ENCODE results near the gene NKX1-2. TPM values are rescaled to one million over a fixed set of nuclear protein-coding genes. Genes with fewer than 3 reads are reported as not detected.

The NKX1-2 gene
- total RNA-seq, 4 donors from 2014 or later, result 0.59 to 2.3 (median 1.2) TPM

- Histone ChIP-seq H3K4me3 (no peak overlapping the region), H3K27me3 (no peaks in the 10 kb centered on the region), H3K4me1 (peaks cover 0 to 7% (median 0%) of the 10 kb centered on the region in 3 donors), H3K9me3 (no peaks in the 10 kb centered on the region), H3K36me3 (peaks cover 0 to 10% (median 0%) of the 10 kb centered on the region in 3 donors), H3K27ac (no peak overlapping the region)
- WGBS, 2 donors, result 93 to 96% methylated on average over 4 to 10 of the region's 20 CpGs
- intact Hi-C loops (cut with DNase I), result no loop called here
- no peak for DNase-seq
- no peak for TF ChIP-seq CTCF (IDR thresholded peaks at IDR 0.05)
Measured at GRCh38 chr10:124469956-124470484, 20.2 kb upstream of the NKX1-2 start.

GRCh38 chr10:124468624-124469023, 18.8 kb upstream of the NKX1-2 start:
- TF ChIP-seq CTCF (IDR thresholded peaks at IDR 0.05) (no peak), POLR2A (IDR thresholded peaks at IDR 0.05) (no peak)
- Histone ChIP-seq H3K4me1 (peaks cover 0 to 14% (median 0%) of the 10 kb centered on the region in 3 donors), H3K27me3 (no peaks in the 10 kb centered on the region), H3K4me3 (no peak overlapping the region), H3K36me3 (peaks cover 0 to 10% (median 0%) of the 10 kb centered on the region in 3 donors), H3K27ac (no peak overlapping the region), H3K9me3 (no peaks in the 10 kb centered on the region)
- 79% methylated on average over 4 of the region's 13 CpGs; no CpG with 5 or more reads in 1 of the 2 donors for WGBS, 2 donors
- intact Hi-C loops (cut with DNase I), result no loop called here
- no peak for DNase-seq

GRCh38 chr10:124467165-124467564, 17.3 kb upstream of the NKX1-2 start:
- no peaks in the 10 kb centered on the region for H3K9me3 ChIP-seq
- H3K36me3 ChIP-seq, result peaks cover 0 to 10% (median 0%) of the 10 kb centered on the region in 3 donors
- H3K4me1 ChIP-seq, result peaks cover 3 to 22% (median 3%) of the 10 kb centered on the region in 3 donors
- intact Hi-C loops (cut with DNase I), result no loop called here
- no peaks in the 10 kb centered on the region for H3K27me3 ChIP-seq
- TF ChIP-seq CTCF (IDR thresholded peaks at IDR 0.05) (no peak), POLR2A (IDR thresholded peaks at IDR 0.05) (no peak)
- DNase-seq, result no peak
- WGBS, 2 donors, result 86 to 91% methylated on average over 4 of the region's 4 CpGs
- no peak overlapping the region for H3K4me3 ChIP-seq
- H3K27ac ChIP-seq, result no peak overlapping the region

- H3K9me3 ChIP-seq, result no peaks in the 10 kb centered on the region
- no peak for TF ChIP-seq POLR2A (IDR thresholded peaks at IDR 0.05)
- DNase-seq, result no peak
- no peak overlapping the region for H3K4me3 ChIP-seq
- peaks cover 0 to 10% (median 0%) of the 10 kb centered on the region in 3 donors for H3K36me3 ChIP-seq
- H3K4me1 ChIP-seq, result peaks cover 3 to 29% (median 3%) of the 10 kb centered on the region in 3 donors
- no peak overlapping the region for H3K27ac ChIP-seq
- H3K27me3 ChIP-seq, result no peaks in the 10 kb centered on the region
- intact Hi-C loops (cut with DNase I), result no loop called here
- WGBS, 2 donors, result 64 to 69% methylated on average over 6 to 9 of the region's 9 CpGs
Measured at GRCh38 chr10:124465777-124466488, 16.1 kb upstream of the NKX1-2 start.

GRCh38 chr10:124465003-124465776, 15.4 kb upstream of the NKX1-2 start:
- no peak overlapping the region for H3K27ac ChIP-seq
- H3K9me3 ChIP-seq, result no peaks in the 10 kb centered on the region
- H3K4me1 ChIP-seq, result peaks cover 3 to 30% (median 3%) of the 10 kb centered on the region in 3 donors
- H3K36me3 ChIP-seq, result peaks cover 0 to 5% (median 0%) of the 10 kb centered on the region in 3 donors
- H3K27me3 ChIP-seq, result no peaks in the 10 kb centered on the region
- TF ChIP-seq POLR2A (IDR thresholded peaks at IDR 0.05) (no peak), CTCF (IDR thresholded peaks at IDR 0.05) (no peak)
- no peak for DNase-seq
- intact Hi-C loops (cut with DNase I), result no loop called here
- WGBS, 2 donors, result 66 to 67% methylated on average over 17 of the region's 17 CpGs
- H3K4me3 ChIP-seq, result no peak overlapping the region
